Measurements from ENCODE around the gene SSU72. TPM values are rescaled to one million over a fixed set of nuclear protein-coding genes. Genes with fewer than 3 reads are reported as not detected.

Gene SSU72
- total RNA-seq, 6 experiments from 2014 or later: 46.6 to 72.6 (median 63.8) TPM

GRCh38 chr1:1578371-1578940 lies 3.8 kb upstream of the SSU72 start:
- intact Hi-C loops (cut with DNase I): no loop called here
- H3K4me3 ChIP-seq: no peak overlapping the region
- H3K27me3 ChIP-seq: no peaks in the 10 kb centered on the region
- ATAC-seq (no peak), DNase-seq (no peak)
- no peaks in the 10 kb centered on the region for H3K9me3 ChIP-seq
- H3K4me1 ChIP-seq: peaks cover 0 to 10% (median under 1%) of the 10 kb centered on the region in 4 donors
- TF ChIP-seq, protein P1, sequence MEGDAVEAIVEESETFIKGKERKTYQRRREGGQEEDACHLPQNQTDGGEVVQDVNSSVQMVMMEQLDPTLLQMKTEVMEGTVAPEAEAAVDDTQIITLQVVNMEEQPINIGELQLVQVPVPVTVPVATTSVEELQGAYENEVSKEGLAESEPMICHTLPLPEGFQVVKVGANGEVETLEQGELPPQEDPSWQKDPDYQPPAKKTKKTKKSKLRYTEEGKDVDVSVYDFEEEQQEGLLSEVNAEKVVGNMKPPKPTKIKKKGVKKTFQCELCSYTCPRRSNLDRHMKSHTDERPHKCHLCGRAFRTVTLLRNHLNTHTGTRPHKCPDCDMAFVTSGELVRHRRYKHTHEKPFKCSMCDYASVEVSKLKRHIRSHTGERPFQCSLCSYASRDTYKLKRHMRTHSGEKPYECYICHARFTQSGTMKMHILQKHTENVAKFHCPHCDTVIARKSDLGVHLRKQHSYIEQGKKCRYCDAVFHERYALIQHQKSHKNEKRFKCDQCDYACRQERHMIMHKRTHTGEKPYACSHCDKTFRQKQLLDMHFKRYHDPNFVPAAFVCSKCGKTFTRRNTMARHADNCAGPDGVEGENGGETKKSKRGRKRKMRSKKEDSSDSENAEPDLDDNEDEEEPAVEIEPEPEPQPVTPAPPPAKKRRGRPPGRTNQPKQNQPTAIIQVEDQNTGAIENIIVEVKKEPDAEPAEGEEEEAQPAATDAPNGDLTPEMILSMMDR (IDR thresholded peaks at IDR 0.05): no peak
- no peak for TF ChIP-seq POLR2A (IDR thresholded peaks at IDR 0.05)
- no peak overlapping the region for H3K27ac ChIP-seq
- no peaks in the 10 kb centered on the region for H3K36me3 ChIP-seq
- 50% methylated on average over 2 of the region's 13 CpGs for WGBS (ENCODE audit: insufficient coverage, low coverage, low lambda C conversion rate, missing lambda C conversion rate)

DNA sequence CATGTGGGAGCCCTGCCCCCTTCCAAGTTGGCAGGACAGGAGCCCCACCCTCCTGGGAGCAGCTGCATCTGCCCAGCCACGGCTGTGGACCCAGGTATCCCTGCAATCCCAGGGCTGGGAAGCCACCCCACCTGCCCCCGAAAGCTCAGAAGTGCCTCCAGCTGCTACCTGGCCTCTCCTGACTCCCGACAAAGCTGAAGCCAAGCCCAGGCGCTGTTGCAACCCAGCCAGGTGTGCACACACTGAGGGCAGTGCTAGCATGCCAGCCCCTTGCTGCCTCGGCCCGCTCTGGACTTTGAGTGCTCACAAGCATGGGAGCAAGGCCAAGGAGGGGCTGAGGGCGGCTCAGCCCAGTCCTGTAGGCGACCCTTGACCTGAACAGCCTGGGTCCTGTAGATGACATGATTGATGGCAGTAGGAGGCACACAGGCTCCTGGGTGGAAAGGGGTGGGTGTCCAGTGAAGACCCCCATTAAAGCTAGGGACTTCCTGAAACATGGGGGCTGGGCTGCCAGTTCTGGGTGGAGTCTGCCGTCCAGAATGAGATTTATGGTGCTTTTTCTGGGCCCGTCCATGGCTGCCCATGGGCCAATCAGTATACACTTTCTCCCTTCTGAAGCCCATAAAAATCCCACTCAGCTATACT lies 2.8 kb upstream of the SSU72 start:
- H3K9me3 ChIP-seq: no peaks in the 10 kb centered on the region
- H3K36me3 ChIP-seq: no peaks in the 10 kb centered on the region
- WGBS (ENCODE audit: insufficient coverage, low coverage, low lambda C conversion rate, missing lambda C conversion rate): 26% methylated on average over 4 of the region's 10 CpGs
- intact Hi-C loops (cut with DNase I): no loop called here
- H3K4me1 ChIP-seq: peaks cover 0 to 18% (median 4%) of the 10 kb centered on the region in 4 donors
- no peaks in the 10 kb centered on the region for H3K27me3 ChIP-seq
- DNase-seq (no peak), ATAC-seq (no peak)
- TF ChIP-seq, protein P1 (IDR thresholded peaks at IDR 0.05): no peak
- TF ChIP-seq POLR2A (IDR thresholded peaks at IDR 0.05): no peak
- no peak overlapping the region for H3K4me3 ChIP-seq
- no peak overlapping the region for H3K27ac ChIP-seq

- ATAC-seq (peak; percentile 61 to 73 (median 70)), DNase-seq (peak; percentile 61 to 74 (median 73))
- Histone ChIP-seq H3K9me3 (no peaks in the 10 kb centered on the region), H3K4me3 (peak overlapping the region; percentile 82 to 100 (median 97)), H3K27ac (peak overlapping the region; percentile 91 to 93 (median 92)), H3K36me3 (no peaks in the 10 kb centered on the region), H3K4me1 (peaks cover 0 to 20% (median 4%) of the 10 kb centered on the region in 4 donors), H3K27me3 (no peaks in the 10 kb centered on the region)
- intact Hi-C loops (cut with DNase I): no loop called here
- TF ChIP-seq POLR2A (IDR thresholded peaks at IDR 0.05): no peak
- TF ChIP-seq, protein P1 (IDR thresholded peaks at IDR 0.05): peak in 1 of 4 donors; percentile 7
- 0% methylated on average over 10 of the region's 96 CpGs for WGBS (ENCODE audit: insufficient coverage, low coverage, low lambda C conversion rate, missing lambda C conversion rate)
Measured at GRCh38 chr1:1573843-1574720, 581 bp downstream of the SSU72 start.

DNA sequence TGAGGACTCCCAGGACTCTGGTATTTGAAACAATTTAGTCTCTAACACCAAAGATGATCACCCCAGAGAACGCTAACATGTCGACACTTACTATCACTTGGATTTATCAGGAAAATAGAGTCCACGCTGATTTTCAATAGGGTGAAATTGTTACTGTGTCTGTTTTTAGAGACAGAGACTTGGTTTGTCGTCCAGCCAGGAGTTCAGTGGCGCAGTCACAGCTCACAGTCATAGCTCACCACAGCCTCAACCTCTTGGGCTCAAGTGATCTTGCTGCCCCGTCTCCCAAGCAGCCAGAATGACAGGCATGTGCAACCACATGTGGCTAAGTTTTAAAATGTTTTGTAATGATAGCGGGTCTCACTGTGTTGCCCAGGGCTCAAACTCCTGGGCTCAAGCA lies 5.3 kb downstream of the SSU72 start:
- intact Hi-C loops (cut with DNase I): no loop called here
- H3K9me3 ChIP-seq: no peaks in the 10 kb centered on the region
- H3K27ac ChIP-seq: no peak overlapping the region
- H3K27me3 ChIP-seq: no peaks in the 10 kb centered on the region
- peaks cover 0 to 4% (median 2%) of the 10 kb centered on the region in 4 donors for H3K36me3 ChIP-seq
- ATAC-seq (no peak), DNase-seq (no peak)
- H3K4me1 ChIP-seq: peaks cover 0 to 25% (median 4%) of the 10 kb centered on the region in 4 donors
- TF ChIP-seq, protein P1 (IDR thresholded peaks at IDR 0.05): no peak
- TF ChIP-seq POLR2A (IDR thresholded peaks at IDR 0.05): no peak
- H3K4me3 ChIP-seq: no peak overlapping the region
- 85% methylated on average over 5 of the region's 7 CpGs for WGBS (ENCODE audit: insufficient coverage, low coverage, low lambda C conversion rate, missing lambda C conversion rate)
